Activated CD8-positive, alpha-beta memory T cell treated with anti-CD3 and anti-CD28 coated beads for 48 hours (primary cell): Measurements from ENCODE around the gene MAGEB5.
"Not testable (repeated sequence)": the region's sequence is repeated elsewhere in the genome, so short reads cannot be mapped to it uniquely, and the experiment has no call there.

Source experiments
- DNase-seq, 3 experiments: peaks; one replicate each; pipeline ENCODE4 v3.0.0-alpha.2; 2020; ENCODE audit warnings: low read depth in 2 of 3, low spot score in 2 of 3

Gene MAGEB5

GRCh38 chrX:26215869-26216268, at the start of gene MAGEB5:
MAGEB5 (plus strand) TSS chrX:26216169; CDS start chrX:26217302, 1,133 bp downstream.
- DNase-seq, result no peak

DNA sequence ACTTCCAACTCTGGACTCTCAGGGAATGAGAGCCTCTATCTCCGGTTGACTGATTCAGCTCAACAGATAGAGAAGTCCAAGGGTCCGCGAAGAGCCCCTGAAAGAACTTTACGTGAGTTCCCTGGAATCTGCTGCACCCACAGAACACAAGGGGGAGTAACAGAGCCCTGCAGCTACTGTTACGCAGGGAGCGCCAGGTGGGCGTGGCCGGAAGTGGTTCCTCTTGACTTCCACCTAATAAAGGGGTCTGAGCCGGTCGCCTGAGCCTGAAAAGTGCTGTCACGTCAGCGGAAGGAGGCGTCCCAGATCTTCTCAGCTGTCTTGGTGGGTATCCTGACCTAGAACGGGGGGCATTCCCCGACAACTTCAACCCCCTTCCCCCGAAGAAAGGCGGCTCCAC, 23.8 kb upstream of the MAGEB5 start, which contains the start of gene MAGEB6:
TSS of gene MAGEB6 (plus strand) at position 237 of the 400 bp plus-strand sequence. CDS start 1,407 bp downstream, outside the sequence.
- no peak for DNase-seq

GRCh38 chrX:26203561-26203960, 12.4 kb upstream of the MAGEB5 start:
- no peak for DNase-seq

GRCh38 chrX:26204717-26205116, 11.3 kb upstream of the MAGEB5 start:
- not testable (repeated sequence) for DNase-seq

- DNase-seq, result no peak
Measured at GRCh38 chrX:26208012-26208411, 8.0 kb upstream of the MAGEB5 start.

- DNase-seq, result no peak
Measured at GRCh38 chrX:26219351-26219750, 3.4 kb downstream of the MAGEB5 start.

- DNase-seq, result no peak
Measured at GRCh38 chrX:26234177-26234576, 18.2 kb downstream of the MAGEB5 start.

DNA sequence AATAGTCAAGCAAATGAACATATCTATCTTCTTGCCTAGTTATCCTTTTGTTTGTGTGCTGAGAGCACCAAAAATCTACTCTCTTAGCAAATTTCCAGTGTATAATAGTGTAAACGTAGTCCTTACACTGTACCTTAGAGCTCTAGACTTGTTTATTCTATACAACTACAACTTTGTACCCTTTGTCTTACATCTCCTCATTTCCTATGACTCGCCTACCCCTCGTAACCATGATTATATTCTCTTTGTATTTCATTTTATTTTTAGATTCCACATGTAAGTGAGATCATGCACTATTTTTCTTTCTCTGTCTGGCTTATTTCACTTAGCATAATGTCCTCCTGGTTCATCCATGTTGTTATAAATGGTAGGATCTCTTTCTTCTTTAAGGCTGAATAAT, 37.6 kb downstream of the MAGEB5 start:
- no peak for DNase-seq

GRCh38 chrX:26254436-26254835, 38.5 kb downstream of the MAGEB5 start:
- DNase-seq, result no peak

DNA sequence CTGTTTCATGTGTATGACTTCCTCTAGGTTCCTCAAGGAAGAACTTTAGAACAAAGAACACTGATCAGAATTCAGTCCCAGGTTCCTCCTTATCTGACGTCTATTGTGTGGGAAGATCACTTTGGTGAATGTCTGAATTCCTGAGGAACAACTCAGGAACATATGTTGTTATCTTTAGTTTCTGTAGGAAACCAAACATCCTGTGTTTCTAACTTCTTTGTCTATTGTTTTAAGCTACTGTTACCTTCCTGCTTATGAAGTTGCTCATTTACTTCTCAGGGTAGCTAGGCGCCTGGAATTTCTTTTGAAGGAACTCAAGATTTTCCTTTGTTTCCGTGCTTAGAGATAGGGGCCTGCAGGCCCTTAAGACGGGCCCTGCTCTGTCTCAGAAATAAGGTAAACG, 46.2 kb downstream of the MAGEB5 start:
- no peak for DNase-seq
